ENCODE data around the gene RSPRY1. TPM values are rescaled to one million over a fixed set of nuclear protein-coding genes. Genes with fewer than 3 reads are reported as not detected.

RSPRY1 gene
- total and polyA plus RNA-seq, 2 of the 8 experiments (the other 6 are each of a cell fraction or from before 2014, with no cell fraction given): 11.5 to 32.5 TPM

GRCh38 chr16:57165938-57166337 is 20.2 kb upstream of the RSPRY1 start (continued):
- TF ChIP-seq CHD7 (IDR thresholded peaks at IDR 0.05; ENCODE audit: insufficient replicate concordance, low read length) (no peak), KDM4A (IDR thresholded peaks at IDR 0.05; ENCODE audit: low read depth, low read length, severe bottlenecking) (no peak), KDM5A (IDR thresholded peaks at IDR 0.05; ENCODE audit: low read length) (no peak), MAX (IDR thresholded peaks at IDR 0.05) (no peak), ZNF274 (IDR thresholded peaks at IDR 0.05; ENCODE audit: borderline replicate concordance, extremely low read depth, low read length) (no peak), RBBP5 (IDR thresholded peaks at IDR 0.05; ENCODE audit: borderline replicate concordance, low read depth, low read length) (no peak), BRCA1 (IDR thresholded peaks at IDR 0.05; ENCODE audit: low read depth, low read length) (no peak), GTF2F1 (IDR thresholded peaks at IDR 0.05; ENCODE audit: borderline replicate concordance, low read depth, low read length) (no peak), NANOG (IDR thresholded peaks at IDR 0.05; ENCODE audit: insufficient read depth, low read depth, low read length, poor library complexity, severe bottlenecking) (no peak), RNF2 (IDR thresholded peaks at IDR 0.05; ENCODE audit: borderline replicate concordance, low read depth, low read length, missing control alignments, poor library complexity, severe bottlenecking) (no peak), POLR2AphosphoS5 (IDR thresholded peaks at IDR 0.05; ENCODE audit: low read depth, low read length) (no peak)

All from H1 (cell line).